Measurements from ENCODE around the gene HLCS. TPM values are rescaled to one million over a fixed set of nuclear protein-coding genes. Genes with fewer than 3 reads are reported as not detected.

HLCS gene
- total RNA-seq, 1 experiment from 2014 or later = 12.7 TPM

DNA sequence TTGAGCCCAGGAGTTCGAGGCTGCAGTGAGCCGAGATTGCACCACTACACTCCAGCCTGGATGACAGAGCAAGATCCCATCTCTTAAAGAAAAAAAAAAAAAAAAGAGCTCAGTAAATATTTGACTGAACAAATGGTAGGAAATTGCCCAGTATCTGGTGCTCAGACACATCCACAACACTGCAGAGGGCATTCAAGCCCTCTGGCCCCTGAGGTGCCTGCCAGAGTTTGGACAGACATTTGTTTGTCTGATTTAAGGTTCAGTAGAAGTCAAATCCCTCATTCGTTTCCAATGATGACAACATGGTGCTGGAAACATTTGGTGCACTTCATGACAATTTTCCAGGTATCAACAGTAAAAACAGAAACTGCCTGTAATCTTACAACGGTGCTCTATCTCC lies 86.6 kb downstream of the HLCS start:
- no peak overlapping the region for H2BK20ac ChIP-seq (ENCODE audit: low read depth, low read length, poor library complexity, severe bottlenecking)
- no peak overlapping the region for H3K18ac ChIP-seq (ENCODE audit: insufficient read length, low read depth, low read length)
- no peak for DNase-seq
- H4K20me1 ChIP-seq (ENCODE audit: control insufficient read depth, insufficient read depth, insufficient read length) = no peaks in the 10 kb centered on the region
- no peaks in the 10 kb centered on the region for H3K79me2 ChIP-seq (ENCODE audit: insufficient read depth, low read length)
- H3K9me3 ChIP-seq (ENCODE audit: control insufficient read depth, low read depth, low read length) = peaks cover 7% of the 10 kb centered on the region
- TF ChIP-seq, protein P1, sequence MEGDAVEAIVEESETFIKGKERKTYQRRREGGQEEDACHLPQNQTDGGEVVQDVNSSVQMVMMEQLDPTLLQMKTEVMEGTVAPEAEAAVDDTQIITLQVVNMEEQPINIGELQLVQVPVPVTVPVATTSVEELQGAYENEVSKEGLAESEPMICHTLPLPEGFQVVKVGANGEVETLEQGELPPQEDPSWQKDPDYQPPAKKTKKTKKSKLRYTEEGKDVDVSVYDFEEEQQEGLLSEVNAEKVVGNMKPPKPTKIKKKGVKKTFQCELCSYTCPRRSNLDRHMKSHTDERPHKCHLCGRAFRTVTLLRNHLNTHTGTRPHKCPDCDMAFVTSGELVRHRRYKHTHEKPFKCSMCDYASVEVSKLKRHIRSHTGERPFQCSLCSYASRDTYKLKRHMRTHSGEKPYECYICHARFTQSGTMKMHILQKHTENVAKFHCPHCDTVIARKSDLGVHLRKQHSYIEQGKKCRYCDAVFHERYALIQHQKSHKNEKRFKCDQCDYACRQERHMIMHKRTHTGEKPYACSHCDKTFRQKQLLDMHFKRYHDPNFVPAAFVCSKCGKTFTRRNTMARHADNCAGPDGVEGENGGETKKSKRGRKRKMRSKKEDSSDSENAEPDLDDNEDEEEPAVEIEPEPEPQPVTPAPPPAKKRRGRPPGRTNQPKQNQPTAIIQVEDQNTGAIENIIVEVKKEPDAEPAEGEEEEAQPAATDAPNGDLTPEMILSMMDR (conservative IDR thresholded peaks at IDR 0.05) = no peak
- H3K23me2 ChIP-seq (ENCODE audit: insufficient read length, low read depth, low read length, poor library complexity, severe bottlenecking) = no peaks in the 10 kb centered on the region
- H3K27ac ChIP-seq (ENCODE audit: insufficient read length, low read depth, low read length) = no peak overlapping the region
- no peak overlapping the region for H4K8ac ChIP-seq (replicated peaks; ENCODE audit: insufficient read length, low read depth, low read length)
- H4K5ac ChIP-seq (ENCODE audit: insufficient read length, low read depth, low read length) = no peak overlapping the region
- no peaks in the 10 kb centered on the region for H3K4me1 ChIP-seq (ENCODE audit: insufficient read depth, low read length)
- H3K56ac ChIP-seq (ENCODE audit: insufficient read length, low read depth, low read length) = no peak overlapping the region
- H2BK15ac ChIP-seq (ENCODE audit: low read depth, low read length) = no peak overlapping the region
- no peak overlapping the region for H3T11ph ChIP-seq (ENCODE audit: low read length)
- H3K4me3 Mint-ChIP-seq = no peak overlapping the region
- H3K14ac ChIP-seq (ENCODE audit: insufficient read depth, low read length) = no peak overlapping the region
- no peak overlapping the region for H3K4me2 ChIP-seq (ENCODE audit: insufficient read depth, insufficient read length, low read length)
- H3K9me3 Mint-ChIP-seq = peaks cover 30 to 33% of the 10 kb centered on the region in 2 experiments
- H3K79me1 ChIP-seq (ENCODE audit: insufficient read depth, low read depth, low read length, poor library complexity, severe bottlenecking) = no peaks in the 10 kb centered on the region
- no peaks in the 10 kb centered on the region; the same call in 1 of the 2 replicates for H3K27me3 Mint-ChIP-seq (ENCODE audit: low read depth)
- H2BK5ac ChIP-seq (ENCODE audit: insufficient read length, low read length) = no peak overlapping the region
- no peaks in the 10 kb centered on the region for H3K27me3 ChIP-seq (ENCODE audit: insufficient read depth, low read length)
- H2AFZ ChIP-seq (ENCODE audit: low read length) = no peak overlapping the region
- no peak overlapping the region for H2BK120ac ChIP-seq (ENCODE audit: low read depth, low read length, poor library complexity, severe bottlenecking)
- no peaks in the 10 kb centered on the region for H3K4me1 Mint-ChIP-seq
- H3K23ac ChIP-seq (ENCODE audit: insufficient read length, low read depth, low read length) = no peak overlapping the region
- H3K4ac ChIP-seq (ENCODE audit: low read depth, low read length) = no peak overlapping the region
- H4K91ac ChIP-seq (ENCODE audit: insufficient read length, low read depth, low read length) = no peak overlapping the region
- H2BK12ac ChIP-seq (ENCODE audit: insufficient read length, low read depth, low read length) = no peak overlapping the region
- WGBS (ENCODE audit: extremely low coverage, insufficient read length, low lambda C conversion rate) = no CpG with 5 or more reads among the region's 4 CpGs
- H2AK5ac ChIP-seq (ENCODE audit: insufficient read length, low read length) = no peak overlapping the region
- no peak overlapping the region for H3K9ac ChIP-seq (ENCODE audit: extremely low read depth, insufficient read length, low read length)
- peaks cover 5 to 35% (median 22%) of the 10 kb centered on the region in 3 experiments; a peak in 6 of 7 replicates for H3K36me3 Mint-ChIP-seq (ENCODE audit: insufficient read depth in 1 of 3, low read depth in 3 of 3)
- H3K27ac Mint-ChIP-seq = no peak overlapping the region

Measured in H9 (cell line).